ENCODE data around the gene PRLR.

GRCh38 chr5:35060236-35060635 is 170.1 kb downstream of the PRLR start:
- TF ChIP-seq, protein P1, sequence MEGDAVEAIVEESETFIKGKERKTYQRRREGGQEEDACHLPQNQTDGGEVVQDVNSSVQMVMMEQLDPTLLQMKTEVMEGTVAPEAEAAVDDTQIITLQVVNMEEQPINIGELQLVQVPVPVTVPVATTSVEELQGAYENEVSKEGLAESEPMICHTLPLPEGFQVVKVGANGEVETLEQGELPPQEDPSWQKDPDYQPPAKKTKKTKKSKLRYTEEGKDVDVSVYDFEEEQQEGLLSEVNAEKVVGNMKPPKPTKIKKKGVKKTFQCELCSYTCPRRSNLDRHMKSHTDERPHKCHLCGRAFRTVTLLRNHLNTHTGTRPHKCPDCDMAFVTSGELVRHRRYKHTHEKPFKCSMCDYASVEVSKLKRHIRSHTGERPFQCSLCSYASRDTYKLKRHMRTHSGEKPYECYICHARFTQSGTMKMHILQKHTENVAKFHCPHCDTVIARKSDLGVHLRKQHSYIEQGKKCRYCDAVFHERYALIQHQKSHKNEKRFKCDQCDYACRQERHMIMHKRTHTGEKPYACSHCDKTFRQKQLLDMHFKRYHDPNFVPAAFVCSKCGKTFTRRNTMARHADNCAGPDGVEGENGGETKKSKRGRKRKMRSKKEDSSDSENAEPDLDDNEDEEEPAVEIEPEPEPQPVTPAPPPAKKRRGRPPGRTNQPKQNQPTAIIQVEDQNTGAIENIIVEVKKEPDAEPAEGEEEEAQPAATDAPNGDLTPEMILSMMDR (IDR thresholded peaks at IDR 0.05; ENCODE audit: low read depth, low read length) = no peak
- TF ChIP-seq EZH2phosphoT487 (IDR thresholded peaks at IDR 0.05; ENCODE audit: low read depth) = no peak

Measured in OCI-LY3 (cell line).